Activated T-helper 1 cell treated with anti-CD3 and anti-CD28 coated beads, Interleukin-12 subunit alpha, Interleukin-12 subunit beta, Interleukin-2, Interleukin-4 antibody, amounts not matched to agents 30 ng/mL and 10 ng/mL and 1 ng/mL, durations not matched to agents 14 hours and 24 hours and 36 hours (primary cell): ENCODE data around the gene KRTAP10-6. TPM values are rescaled to one million over a fixed set of nuclear protein-coding genes. Genes with fewer than 3 reads are reported as not detected.
A peak's percentile ranks its signal among the peaks of the same experiment; 100 is the strongest.
"Not testable (repeated sequence)": the region's sequence is repeated elsewhere in the genome, so short reads cannot be mapped to it uniquely, and the experiment has no call there.

Experiments
- DNase-seq: peaks from one replicate; pipeline ENCODE4 v3.0.0; 2021; ENCODE audit warnings: low spot score
- H3K27ac Mint-ChIP-seq: one replicate; pipeline ENCODE4 v1.8.0; 2021; ENCODE audit warnings: mild to moderate bottlenecking, mixed read lengths
- H3K27me3 Mint-ChIP-seq: one replicate; pipeline ENCODE4 v1.8.0; 2022; ENCODE audit warnings: mild to moderate bottlenecking, moderate library complexity, mixed read lengths; ENCODE audit not compliant: insufficient read depth
- H3K36me3 Mint-ChIP-seq: one replicate; pipeline ENCODE4 v1.8.0; 2021; ENCODE audit warnings: low read depth, mixed read lengths
- H3K4me1 Mint-ChIP-seq: one replicate; pipeline ENCODE4 v1.8.0; 2021; ENCODE audit warnings: low read depth, mixed read lengths
- H3K4me3 Mint-ChIP-seq: one replicate; pipeline ENCODE4 v1.8.0; 2021; ENCODE audit warnings: mild to moderate bottlenecking, moderate library complexity, mixed read lengths
- H3K9me3 Mint-ChIP-seq: one replicate; pipeline ENCODE4 v1.8.0; 2021; ENCODE audit warnings: mixed read lengths
- intact Hi-C: fragments of 100-400 bp; cut with micrococcal nuclease; formaldehyde crosslinking; loops from one replicate; pipeline ENCODE4 v1.15.1; 2024
- total RNA-seq: library from RNA; stranded (reverse); gene quantifications from 2 replicates; pipeline ENCODE4 v1.2.3, GENCODE V29; 2022

KRTAP10-6 gene
- total RNA-seq, 1 donor from 2014 or later: not detected

DNA sequence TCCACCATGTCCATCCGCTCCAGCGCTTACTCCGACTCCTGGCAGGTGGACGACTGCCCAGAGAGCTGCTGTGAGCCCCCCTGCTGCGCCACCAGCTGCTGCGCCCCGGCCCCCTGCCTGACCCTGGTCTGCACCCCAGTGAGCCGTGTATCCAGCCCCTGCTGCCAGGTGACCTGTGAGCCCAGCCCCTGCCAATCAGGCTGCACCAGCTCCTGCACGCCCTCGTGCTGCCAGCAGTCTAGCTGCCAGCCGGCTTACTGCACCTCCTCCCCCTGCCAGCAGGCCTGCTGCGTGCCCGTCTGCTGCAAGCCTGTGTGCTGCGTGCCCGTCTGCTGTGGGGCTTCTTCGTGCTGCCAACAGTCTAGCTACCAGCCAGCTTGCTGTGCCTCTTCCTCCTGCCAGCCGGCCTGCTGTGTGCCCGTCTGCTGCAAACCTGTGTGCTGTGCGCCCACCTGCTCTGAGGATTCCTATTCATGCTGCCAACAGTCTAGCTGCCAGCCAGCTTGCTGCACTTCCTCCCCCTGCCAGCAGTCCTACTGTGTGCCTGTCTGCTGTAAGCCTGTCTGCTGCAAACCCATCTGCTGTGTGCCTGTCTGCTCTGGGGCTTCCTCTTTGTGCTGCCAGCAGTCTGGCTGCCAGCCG, 35.0 kb upstream of the KRTAP10-6 start:
- H3K27ac Mint-ChIP-seq, H3K27me3 Mint-ChIP-seq, H3K4me3 Mint-ChIP-seq, DNase-seq, H3K4me1 Mint-ChIP-seq, intact Hi-C loops: not testable (repeated sequence)
- Mint-ChIP-seq H3K9me3 (peaks cover 56% of the 10 kb centered on the region), H3K36me3 (peaks cover 15% of the 10 kb centered on the region)

DNA sequence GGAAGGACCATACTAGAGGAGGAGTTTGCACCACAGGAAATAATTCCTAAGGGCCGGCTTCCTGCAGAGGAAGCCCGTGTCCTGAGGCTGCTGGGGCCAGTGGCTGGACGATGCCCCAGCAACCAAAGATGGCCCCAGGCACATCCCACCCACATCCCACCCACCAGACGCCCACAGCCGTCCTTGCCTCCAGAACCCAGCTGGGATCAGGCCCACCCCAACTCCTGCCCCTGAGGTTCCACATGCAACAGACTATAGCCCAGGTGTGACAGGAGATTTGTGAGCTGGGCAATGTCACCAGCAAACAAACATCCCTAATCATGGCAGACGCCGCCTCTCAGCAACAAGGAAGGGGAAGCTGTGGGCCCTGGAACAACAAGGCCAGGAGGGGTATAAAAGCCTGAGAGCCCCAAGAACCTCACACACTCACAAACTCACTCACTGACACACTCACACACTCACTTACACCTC, 34.4 kb upstream of the KRTAP10-6 start, which contains the start of gene KRTAP10-9:
KRTAP10-9 (plus strand) TSS at position 421 of the 471 bp plus-strand sequence. CDS start 79 bp downstream, outside the sequence.
- Mint-ChIP-seq H3K36me3 (peaks cover 16% of the 10 kb centered on the region), H3K27ac (no peak within 1 kb of the TSS), H3K4me3 (no peak within 1 kb of the TSS), H3K27me3 (peaks cover 5% of the 10 kb centered on the region), H3K4me1 (peaks cover 6% of the 10 kb centered on the region), H3K9me3 (peaks cover 56% of the 10 kb centered on the region)
- intact Hi-C loops: no loop called here
- no peak for DNase-seq

DNA sequence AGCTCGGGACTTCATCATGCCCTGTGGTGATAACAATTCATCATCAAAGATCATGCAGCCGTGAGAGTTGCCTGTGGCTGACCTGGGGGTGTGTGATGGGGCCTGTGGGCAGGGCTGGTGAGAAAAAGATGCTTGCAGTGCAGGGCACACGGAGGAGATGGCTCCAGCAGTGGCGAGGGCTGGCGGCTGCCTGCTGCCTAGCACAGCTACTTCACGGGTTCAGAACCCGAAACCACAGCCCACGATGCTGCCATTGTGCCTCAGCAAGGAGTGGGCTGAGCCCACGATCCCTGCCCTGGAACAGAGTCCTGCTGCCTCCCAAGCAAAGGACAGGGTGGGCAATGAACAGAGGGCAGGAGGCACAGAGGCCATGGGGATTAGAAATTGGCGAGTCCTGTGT, 34.0 kb upstream of the KRTAP10-6 start:
- H3K27me3 Mint-ChIP-seq: peaks cover 5% of the 10 kb centered on the region
- peaks cover 53% of the 10 kb centered on the region for H3K9me3 Mint-ChIP-seq
- no peak for DNase-seq
- peaks cover 6% of the 10 kb centered on the region for H3K4me1 Mint-ChIP-seq
- peaks cover 14% of the 10 kb centered on the region for H3K36me3 Mint-ChIP-seq
- H3K4me3 Mint-ChIP-seq: no peak overlapping the region
- intact Hi-C loops: no loop called here
- no peak overlapping the region for H3K27ac Mint-ChIP-seq

DNA sequence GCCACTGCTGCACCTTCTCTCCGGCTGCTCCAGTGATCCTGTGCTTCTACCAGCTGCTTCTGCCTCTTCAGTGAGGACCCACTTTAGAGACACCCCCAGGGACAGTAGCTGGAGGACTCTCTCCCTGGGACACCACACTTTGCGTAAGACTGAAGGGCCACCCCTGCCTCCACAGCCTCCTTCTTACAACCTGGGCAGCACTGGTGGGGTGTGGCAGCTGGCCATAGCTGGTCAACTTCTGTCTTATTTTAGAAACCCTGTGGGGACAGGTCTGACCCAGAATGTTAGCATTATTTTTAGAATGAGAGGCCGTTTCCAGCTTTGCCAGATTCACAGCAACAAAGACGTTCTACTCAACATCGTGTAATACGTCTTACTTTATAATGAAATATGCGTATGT, 33.5 kb upstream of the KRTAP10-6 start:
- intact Hi-C loops: no loop called here
- H3K4me1 Mint-ChIP-seq: peaks cover 6% of the 10 kb centered on the region

GRCh38 chr21:44623575-44623974, 31.3 kb upstream of the KRTAP10-6 start:
- peaks cover 4% of the 10 kb centered on the region for H3K27me3 Mint-ChIP-seq
- intact Hi-C loops: no loop called here
- peaks cover 12% of the 10 kb centered on the region for H3K4me1 Mint-ChIP-seq
- DNase-seq: no peak
- H3K27ac Mint-ChIP-seq: no peak overlapping the region
- peaks cover 27% of the 10 kb centered on the region for H3K36me3 Mint-ChIP-seq
- peaks cover 60% of the 10 kb centered on the region for H3K9me3 Mint-ChIP-seq
- H3K4me3 Mint-ChIP-seq: no peak overlapping the region

More for the DNA sequence above, 33.5 kb upstream of the KRTAP10-6 start:
- H3K4me3 Mint-ChIP-seq: no peak overlapping the region
- peaks cover 5% of the 10 kb centered on the region for H3K27me3 Mint-ChIP-seq
- H3K27ac Mint-ChIP-seq: no peak overlapping the region
- DNase-seq: no peak
- peaks cover 50% of the 10 kb centered on the region for H3K9me3 Mint-ChIP-seq
- peaks cover 12% of the 10 kb centered on the region for H3K36me3 Mint-ChIP-seq

- H3K36me3 Mint-ChIP-seq: peaks cover 32% of the 10 kb centered on the region
- intact Hi-C loops: loop anchor here (5.0 kb wide), 1 partner anchor 37 kb away; the partner anchor contains the start of gene KRTAP12-3
Observed at GRCh38 chr21:44619886-44620285, 27.6 kb upstream of the KRTAP10-6 start.

GRCh38 chr21:44618909-44619308, 26.6 kb upstream of the KRTAP10-6 start:
- intact Hi-C loops: loop anchor here (5.0 kb wide), 1 partner anchor 38 kb away; the partner anchor contains the start of gene KRTAP12-3
- peaks cover 30% of the 10 kb centered on the region for H3K36me3 Mint-ChIP-seq
- H3K27ac Mint-ChIP-seq: peak overlapping the region; percentile 86
- peak; percentile 50 for DNase-seq
- H3K9me3 Mint-ChIP-seq: peaks cover 56% of the 10 kb centered on the region
- peaks cover 27% of the 10 kb centered on the region for H3K4me1 Mint-ChIP-seq
- H3K4me3 Mint-ChIP-seq: peak overlapping the region; percentile 50
- H3K27me3 Mint-ChIP-seq: no peaks in the 10 kb centered on the region

More at GRCh38 chr21:44619886-44620285, 27.6 kb upstream of the KRTAP10-6 start:
- peaks cover 66% of the 10 kb centered on the region for H3K9me3 Mint-ChIP-seq
- H3K4me1 Mint-ChIP-seq: peaks cover 27% of the 10 kb centered on the region
- peak overlapping the region; percentile 11 for H3K27ac Mint-ChIP-seq
- no peak overlapping the region for H3K4me3 Mint-ChIP-seq
- peaks cover 4% of the 10 kb centered on the region for H3K27me3 Mint-ChIP-seq
- DNase-seq: no peak

- peaks cover 52% of the 10 kb centered on the region for H3K9me3 Mint-ChIP-seq
- peak overlapping the region; percentile 86 for H3K27ac Mint-ChIP-seq
- H3K4me1 Mint-ChIP-seq: peaks cover 27% of the 10 kb centered on the region
- no peak for DNase-seq
- intact Hi-C loops: loop anchor here (5.0 kb wide), 1 partner anchor 39 kb away; the partner anchor contains the start of gene KRTAP12-3
- H3K4me3 Mint-ChIP-seq: peak overlapping the region; percentile 50
- no peaks in the 10 kb centered on the region for H3K27me3 Mint-ChIP-seq
- peaks cover 30% of the 10 kb centered on the region for H3K36me3 Mint-ChIP-seq
Observed at GRCh38 chr21:44618504-44618903, 26.2 kb upstream of the KRTAP10-6 start.

- peaks cover 26% of the 10 kb centered on the region for H3K36me3 Mint-ChIP-seq
- intact Hi-C loops: loop anchor here (5.0 kb wide), 1 partner anchor 40 kb away; the partner anchor contains the start of gene KRTAP12-3
- H3K4me3 Mint-ChIP-seq: no peak overlapping the region
- no peak overlapping the region for H3K27ac Mint-ChIP-seq
- peaks cover 42% of the 10 kb centered on the region for H3K9me3 Mint-ChIP-seq
- H3K4me1 Mint-ChIP-seq: peaks cover 27% of the 10 kb centered on the region
- no peaks in the 10 kb centered on the region for H3K27me3 Mint-ChIP-seq
- no peak for DNase-seq
Observed at GRCh38 chr21:44617071-44617501, 24.8 kb upstream of the KRTAP10-6 start.

- DNase-seq: no peak
- peaks cover 26% of the 10 kb centered on the region for H3K36me3 Mint-ChIP-seq
- intact Hi-C loops: loop anchor here (5.0 kb wide), 1 partner anchor 41 kb away; the partner anchor contains the start of gene KRTAP12-3
- peaks cover 27% of the 10 kb centered on the region for H3K4me1 Mint-ChIP-seq
- H3K27ac Mint-ChIP-seq: no peak overlapping the region
- H3K27me3 Mint-ChIP-seq: no peaks in the 10 kb centered on the region
- peaks cover 39% of the 10 kb centered on the region for H3K9me3 Mint-ChIP-seq
- H3K4me3 Mint-ChIP-seq: no peak overlapping the region
Observed at GRCh38 chr21:44616591-44616926, 24.3 kb upstream of the KRTAP10-6 start.

DNA sequence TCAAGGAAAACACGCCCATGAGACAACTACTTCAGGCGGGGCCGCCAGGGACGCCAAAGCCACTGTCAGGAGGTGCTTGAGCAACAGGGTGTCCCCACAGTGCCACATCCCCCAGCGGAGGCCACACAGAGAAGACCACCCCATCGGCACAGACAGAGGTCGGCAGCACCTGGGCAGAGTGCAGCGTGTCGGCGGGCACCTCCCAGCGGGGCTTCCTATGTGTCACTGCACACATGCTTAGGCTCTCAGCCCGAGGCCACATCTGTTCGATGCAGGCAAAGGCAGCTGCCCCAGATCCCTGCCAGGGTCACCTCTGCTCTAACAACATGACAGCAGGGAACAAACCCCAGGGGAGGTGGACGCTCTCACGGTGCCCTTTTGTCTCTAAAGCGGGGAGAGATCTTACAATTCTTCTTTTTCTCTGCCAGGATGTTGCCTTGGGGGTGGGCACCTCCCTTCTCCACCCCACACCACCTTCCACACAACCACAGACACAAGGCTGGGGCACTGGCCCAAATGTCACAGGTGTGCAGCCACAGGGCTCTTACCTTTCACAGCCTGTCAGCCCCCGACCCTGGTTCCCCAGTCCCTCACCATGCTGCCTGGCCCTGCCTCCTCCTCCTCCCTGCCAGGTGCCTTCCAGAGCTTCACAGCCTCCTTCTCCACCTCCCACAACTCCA, 23.7 kb upstream of the KRTAP10-6 start:
- Mint-ChIP-seq H3K27ac (no peak overlapping the region), H3K36me3 (peaks cover 26% of the 10 kb centered on the region), H3K4me1 (peaks cover 27% of the 10 kb centered on the region), H3K27me3 (no peaks in the 10 kb centered on the region), H3K4me3 (no peak overlapping the region), H3K9me3 (peaks cover 44% of the 10 kb centered on the region)
- no peak for DNase-seq
- intact Hi-C loops: loop anchor here (5.0 kb wide), 1 partner anchor 41 kb away; the partner anchor contains the start of gene KRTAP12-3

DNA sequence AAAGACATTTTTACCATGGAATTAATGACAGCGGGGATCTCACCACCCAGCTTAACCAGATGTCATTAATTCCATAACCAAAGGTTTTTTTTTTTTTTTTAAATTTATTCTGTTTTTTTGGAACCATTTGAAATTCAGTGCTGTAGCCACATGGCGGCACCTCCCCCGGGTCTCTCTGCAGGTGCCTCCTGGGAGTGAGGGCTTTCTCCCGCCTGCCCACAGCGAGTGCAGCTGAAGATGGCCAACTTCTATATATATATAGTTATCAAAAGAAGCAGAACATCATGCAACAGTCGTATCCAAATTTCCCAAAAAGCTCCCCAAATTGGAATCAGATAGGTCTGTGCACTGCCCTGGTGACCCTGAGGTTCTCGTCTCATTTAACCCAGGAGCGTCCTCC, 23.2 kb upstream of the KRTAP10-6 start:
- intact Hi-C loops: loop anchor here (5.0 kb wide), 1 partner anchor 42 kb away; the partner anchor contains the start of gene KRTAP12-3
- H3K4me3 Mint-ChIP-seq: no peak overlapping the region
- H3K9me3 Mint-ChIP-seq: peaks cover 44% of the 10 kb centered on the region
- DNase-seq: no peak
- H3K36me3 Mint-ChIP-seq: peaks cover 22% of the 10 kb centered on the region
- H3K27ac Mint-ChIP-seq: no peak overlapping the region
- H3K27me3 Mint-ChIP-seq: no peaks in the 10 kb centered on the region
- H3K4me1 Mint-ChIP-seq: peaks cover 27% of the 10 kb centered on the region

GRCh38 chr21:44614961-44615391, 22.7 kb upstream of the KRTAP10-6 start:
- peaks cover 20% of the 10 kb centered on the region for H3K36me3 Mint-ChIP-seq
- H3K4me1 Mint-ChIP-seq: peaks cover 27% of the 10 kb centered on the region
- H3K27ac Mint-ChIP-seq: no peak overlapping the region
- H3K9me3 Mint-ChIP-seq: peaks cover 46% of the 10 kb centered on the region
- no peak overlapping the region for H3K4me3 Mint-ChIP-seq
- DNase-seq: no peak
- no peaks in the 10 kb centered on the region for H3K27me3 Mint-ChIP-seq
- intact Hi-C loops: loop anchor here (5.0 kb wide), 1 partner anchor 42 kb away; the partner anchor contains the start of gene KRTAP12-3
